Adipocyte (in vitro differentiated cells): Measurements from ENCODE around the gene ITPKB.
A peak's percentile ranks its signal among the peaks of the same experiment; 100 is the strongest.

Source experiments
- DNase-seq: peaks from one replicate; pipeline ENCODE4 v3.0.0-alpha.2; 2015; ENCODE audit warnings: low read depth
- H3K27me3 ChIP-seq: replicated peaks from 2 replicates; pipeline ENCODE4 v1.7.0; 2013; ENCODE audit warnings: mild to moderate bottlenecking, low read length, moderate library complexity; ENCODE audit not compliant: control insufficient read depth, insufficient read depth
- H3K36me3 ChIP-seq: 2 replicates; pipeline ENCODE4 v1.7.0; 2013; ENCODE audit warnings: low read length, mild to moderate bottlenecking, moderate library complexity; ENCODE audit not compliant: control insufficient read depth, insufficient read depth, severe bottlenecking
- H3K4me1 ChIP-seq: 2 replicates; pipeline ENCODE4 v1.7.0; 2013; ENCODE audit warnings: mild to moderate bottlenecking, low read length, moderate library complexity; ENCODE audit not compliant: control insufficient read depth, insufficient read depth
- H3K4me3 ChIP-seq: 2 replicates; pipeline ENCODE4 v1.7.0; 2013; ENCODE audit warnings: mild to moderate bottlenecking, low read length, moderate library complexity
- H3K9ac ChIP-seq: 2 replicates; pipeline ENCODE4 v1.7.0; 2013; ENCODE audit warnings: mild to moderate bottlenecking, low read length, moderate library complexity
- H3K9me3 ChIP-seq: 2 replicates; pipeline ENCODE4 v1.7.0; 2013; ENCODE audit warnings: mild to moderate bottlenecking, low read length, moderate library complexity; ENCODE audit not compliant: control insufficient read depth

Gene ITPKB

GRCh38 chr1:226736908-226737818 is 1.9 kb downstream of the ITPKB start:
- Histone ChIP-seq H3K27me3 (no peaks in the 10 kb centered on the region), H3K4me1 (peaks cover 9% of the 10 kb centered on the region), H3K9ac (peak overlapping the region; percentile 93), H3K9me3 (no peaks in the 10 kb centered on the region), H3K4me3 (peak overlapping the region; percentile 95), H3K36me3 (peaks cover 8% of the 10 kb centered on the region)
- DNase-seq, result peak; percentile 71

- no peaks in the 10 kb centered on the region for H3K9me3 ChIP-seq
- no peak for DNase-seq
- peaks cover 8% of the 10 kb centered on the region for H3K36me3 ChIP-seq
- no peaks in the 10 kb centered on the region for H3K27me3 ChIP-seq
- H3K4me3 ChIP-seq, result no peak overlapping the region
- H3K9ac ChIP-seq, result no peak overlapping the region
- H3K4me1 ChIP-seq, result peaks cover 9% of the 10 kb centered on the region
Measured at GRCh38 chr1:226736001-226736907, 2.8 kb downstream of the ITPKB start.

- no peaks in the 10 kb centered on the region for H3K27me3 ChIP-seq
- peaks cover 8% of the 10 kb centered on the region for H3K36me3 ChIP-seq
- no peak overlapping the region for H3K9ac ChIP-seq
- H3K9me3 ChIP-seq, result no peaks in the 10 kb centered on the region
- DNase-seq, result no peak
- H3K4me1 ChIP-seq, result peaks cover 9% of the 10 kb centered on the region
- no peak overlapping the region for H3K4me3 ChIP-seq
Measured at GRCh38 chr1:226735576-226735975, 3.5 kb downstream of the ITPKB start.

GRCh38 chr1:226734611-226735153 is 4.4 kb downstream of the ITPKB start:
- DNase-seq, result no peak
- Histone ChIP-seq H3K4me3 (no peak overlapping the region), H3K9ac (no peak overlapping the region), H3K4me1 (peaks cover 7% of the 10 kb centered on the region), H3K9me3 (no peaks in the 10 kb centered on the region), H3K27me3 (no peaks in the 10 kb centered on the region), H3K36me3 (peaks cover 8% of the 10 kb centered on the region)

- Histone ChIP-seq H3K9ac (no peak overlapping the region), H3K36me3 (peaks cover 8% of the 10 kb centered on the region), H3K27me3 (no peaks in the 10 kb centered on the region), H3K4me3 (no peak overlapping the region), H3K9me3 (no peaks in the 10 kb centered on the region), H3K4me1 (peaks cover 3% of the 10 kb centered on the region)
- no peak for DNase-seq
Measured at GRCh38 chr1:226733876-226734275, 5.2 kb downstream of the ITPKB start.

- peaks cover 8% of the 10 kb centered on the region for H3K36me3 ChIP-seq
- H3K9ac ChIP-seq, result no peak overlapping the region
- peaks cover 8% of the 10 kb centered on the region for H3K4me1 ChIP-seq
- no peaks in the 10 kb centered on the region for H3K9me3 ChIP-seq
- DNase-seq, result no peak
- H3K4me3 ChIP-seq, result no peak overlapping the region
- no peaks in the 10 kb centered on the region for H3K27me3 ChIP-seq
Measured at GRCh38 chr1:226733304-226733703, 5.8 kb downstream of the ITPKB start.

GRCh38 chr1:226732856-226733291 is 6.2 kb downstream of the ITPKB start:
- Histone ChIP-seq H3K4me3 (no peak overlapping the region), H3K36me3 (peaks cover 8% of the 10 kb centered on the region), H3K4me1 (peaks cover 11% of the 10 kb centered on the region), H3K27me3 (no peaks in the 10 kb centered on the region), H3K9me3 (no peaks in the 10 kb centered on the region), H3K9ac (no peak overlapping the region)
- no peak for DNase-seq

- no peak overlapping the region for H3K9ac ChIP-seq
- peaks cover 11% of the 10 kb centered on the region for H3K4me1 ChIP-seq
- H3K4me3 ChIP-seq, result no peak overlapping the region
- DNase-seq, result no peak
- no peaks in the 10 kb centered on the region for H3K27me3 ChIP-seq
- no peaks in the 10 kb centered on the region for H3K9me3 ChIP-seq
- H3K36me3 ChIP-seq, result peaks cover 8% of the 10 kb centered on the region
Measured at GRCh38 chr1:226731257-226731893, 7.7 kb downstream of the ITPKB start.

GRCh38 chr1:226730836-226731235 is 8.2 kb downstream of the ITPKB start:
- Histone ChIP-seq H3K4me1 (peaks cover 13% of the 10 kb centered on the region), H3K36me3 (peaks cover 8% of the 10 kb centered on the region), H3K4me3 (no peak overlapping the region), H3K27me3 (no peaks in the 10 kb centered on the region), H3K9me3 (no peaks in the 10 kb centered on the region), H3K9ac (no peak overlapping the region)
- no peak for DNase-seq

- peaks cover under 1% of the 10 kb centered on the region for H3K36me3 ChIP-seq
- H3K9me3 ChIP-seq, result no peaks in the 10 kb centered on the region
- H3K9ac ChIP-seq, result no peak overlapping the region
- H3K4me3 ChIP-seq, result no peak overlapping the region
- DNase-seq, result no peak
- no peaks in the 10 kb centered on the region for H3K27me3 ChIP-seq
- peaks cover 21% of the 10 kb centered on the region for H3K4me1 ChIP-seq
Measured at GRCh38 chr1:226730071-226730470, 9.0 kb downstream of the ITPKB start.
